Esophagus squamous epithelium (tissue), 4 donors: Measurements from ENCODE around the gene SLC7A5.

ENCODE experiments used
- CTCF ChIP-seq, 6 experiments: fragments of 450-650 bp in 4 of 6; fragments of 200-600 bp in 2 of 6; sonication (generic) in 2 of 6; IDR thresholded peaks; one replicate each; pipeline ENCODE4 v1.5.1; 2016 to 2019; ENCODE audit warnings: antibody characterized with exemption in 6 of 6, mild to moderate bottlenecking in 4 of 6, moderate library complexity in 4 of 6
- POLR2A ChIP-seq, 4 donors: fragments of 450-650 bp; IDR thresholded peaks; one replicate each; pipeline ENCODE4 v1.6.1; 2017; ENCODE audit warnings: antibody characterized with exemption in 4 of 4, mild to moderate bottlenecking in 4 of 4, moderate library complexity in 3 of 4

GRCh38 chr16:87832137-87832527 lies 37.2 kb downstream of the SLC7A5 start:
- TF ChIP-seq CTCF (IDR thresholded peaks at IDR 0.05): no peak
- TF ChIP-seq POLR2A (IDR thresholded peaks at IDR 0.05): no peak
